Measurements from ENCODE around the gene MIOS. TPM values are rescaled to one million over a fixed set of nuclear protein-coding genes. Genes with fewer than 3 reads are reported as not detected.

MIOS gene
- total RNA-seq, 1 experiment from 2014 or later: 18.6 TPM

DNA sequence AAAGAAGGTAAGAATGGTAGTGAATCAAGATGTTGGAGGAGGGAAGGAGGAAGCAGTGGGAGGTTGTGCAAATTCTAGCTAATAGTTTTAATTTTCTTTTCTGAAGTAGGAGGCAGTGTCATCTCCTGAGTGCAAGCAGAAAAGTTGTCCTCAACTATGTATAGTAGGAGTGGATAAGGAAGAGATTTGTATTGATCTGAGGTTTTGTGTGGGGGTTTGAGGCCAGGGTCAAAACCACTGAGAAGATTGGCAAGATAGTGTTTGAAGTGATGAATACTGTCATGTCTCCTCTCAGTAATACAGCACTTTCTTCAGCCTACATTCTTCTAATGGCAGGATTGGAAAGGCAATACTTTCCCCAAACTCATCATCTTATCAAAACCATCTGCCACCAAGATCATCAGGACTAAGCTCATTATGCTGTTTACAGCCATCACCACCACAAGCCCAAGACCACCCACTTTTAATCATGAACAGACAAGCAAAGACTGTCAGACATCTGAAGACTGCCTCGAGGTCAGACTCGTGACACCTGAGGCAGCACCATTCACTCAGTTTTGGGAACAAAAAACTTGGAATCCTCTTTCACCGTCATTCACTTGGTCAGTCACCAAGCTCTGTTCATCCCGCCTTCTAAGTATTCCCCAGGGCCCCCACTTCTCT, 1.5 kb upstream of the MIOS start:
- peak overlapping the region; percentile 95 for H3K27ac ChIP-seq (ENCODE audit: low read length)
- H3K9me2 ChIP-seq (replicated peaks; ENCODE audit: low read length): no peaks in the 10 kb centered on the region
- no peaks in the 10 kb centered on the region for H3K9me3 ChIP-seq (ENCODE audit: low read length)
- BruUV-seq (replicated peaks): no TSS peak
- peaks cover 30% of the 10 kb centered on the region for H3K79me2 ChIP-seq (ENCODE audit: low read length)
- ChIA-PET POLR2A (ENCODE audit: unreplicated experiment) (no interaction called here), CTCF (no interaction called here)
- no peak for TF ChIP-seq EZH2phosphoT487 (IDR thresholded peaks at IDR 0.05; ENCODE audit: borderline replicate concordance, low read length)
- TF ChIP-seq, protein P1, sequence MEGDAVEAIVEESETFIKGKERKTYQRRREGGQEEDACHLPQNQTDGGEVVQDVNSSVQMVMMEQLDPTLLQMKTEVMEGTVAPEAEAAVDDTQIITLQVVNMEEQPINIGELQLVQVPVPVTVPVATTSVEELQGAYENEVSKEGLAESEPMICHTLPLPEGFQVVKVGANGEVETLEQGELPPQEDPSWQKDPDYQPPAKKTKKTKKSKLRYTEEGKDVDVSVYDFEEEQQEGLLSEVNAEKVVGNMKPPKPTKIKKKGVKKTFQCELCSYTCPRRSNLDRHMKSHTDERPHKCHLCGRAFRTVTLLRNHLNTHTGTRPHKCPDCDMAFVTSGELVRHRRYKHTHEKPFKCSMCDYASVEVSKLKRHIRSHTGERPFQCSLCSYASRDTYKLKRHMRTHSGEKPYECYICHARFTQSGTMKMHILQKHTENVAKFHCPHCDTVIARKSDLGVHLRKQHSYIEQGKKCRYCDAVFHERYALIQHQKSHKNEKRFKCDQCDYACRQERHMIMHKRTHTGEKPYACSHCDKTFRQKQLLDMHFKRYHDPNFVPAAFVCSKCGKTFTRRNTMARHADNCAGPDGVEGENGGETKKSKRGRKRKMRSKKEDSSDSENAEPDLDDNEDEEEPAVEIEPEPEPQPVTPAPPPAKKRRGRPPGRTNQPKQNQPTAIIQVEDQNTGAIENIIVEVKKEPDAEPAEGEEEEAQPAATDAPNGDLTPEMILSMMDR (conservative IDR thresholded peaks at IDR 0.05; ENCODE audit: low read depth, low read length): no peak
- no peak for TF ChIP-seq EZH2 (IDR thresholded peaks at IDR 0.05; ENCODE audit: low read length, unreplicated experiment)
- peak overlapping the region; percentile 97 for H3K4me2 ChIP-seq (ENCODE audit: low read length)
- no peak for DNase-seq
- H3F3A ChIP-seq (ENCODE audit: low read length, unreplicated experiment): peaks cover 6% of the 10 kb centered on the region
- no peaks in the 10 kb centered on the region for H3K27me3 ChIP-seq (ENCODE audit: low read length)
- peak overlapping the region; percentile 86; the same call in 1 of the 2 replicates for H3K4me3 ChIP-seq (ENCODE audit: low read length)
- no peak for ATAC-seq
- H3K36me3 ChIP-seq (ENCODE audit: low read depth, low read length): no peaks in the 10 kb centered on the region
- intact Hi-C loops (cut with micrococcal nuclease): no loop called here
- H4K20me1 ChIP-seq (ENCODE audit: low read length): no peaks in the 10 kb centered on the region
- H2AFZ ChIP-seq (ENCODE audit: low read length): no peak overlapping the region
- peaks cover 57% of the 10 kb centered on the region for H3K4me1 ChIP-seq (ENCODE audit: insufficient read depth, low read length)
- no peak overlapping the region for H3K9ac ChIP-seq (ENCODE audit: low read length)

DNA sequence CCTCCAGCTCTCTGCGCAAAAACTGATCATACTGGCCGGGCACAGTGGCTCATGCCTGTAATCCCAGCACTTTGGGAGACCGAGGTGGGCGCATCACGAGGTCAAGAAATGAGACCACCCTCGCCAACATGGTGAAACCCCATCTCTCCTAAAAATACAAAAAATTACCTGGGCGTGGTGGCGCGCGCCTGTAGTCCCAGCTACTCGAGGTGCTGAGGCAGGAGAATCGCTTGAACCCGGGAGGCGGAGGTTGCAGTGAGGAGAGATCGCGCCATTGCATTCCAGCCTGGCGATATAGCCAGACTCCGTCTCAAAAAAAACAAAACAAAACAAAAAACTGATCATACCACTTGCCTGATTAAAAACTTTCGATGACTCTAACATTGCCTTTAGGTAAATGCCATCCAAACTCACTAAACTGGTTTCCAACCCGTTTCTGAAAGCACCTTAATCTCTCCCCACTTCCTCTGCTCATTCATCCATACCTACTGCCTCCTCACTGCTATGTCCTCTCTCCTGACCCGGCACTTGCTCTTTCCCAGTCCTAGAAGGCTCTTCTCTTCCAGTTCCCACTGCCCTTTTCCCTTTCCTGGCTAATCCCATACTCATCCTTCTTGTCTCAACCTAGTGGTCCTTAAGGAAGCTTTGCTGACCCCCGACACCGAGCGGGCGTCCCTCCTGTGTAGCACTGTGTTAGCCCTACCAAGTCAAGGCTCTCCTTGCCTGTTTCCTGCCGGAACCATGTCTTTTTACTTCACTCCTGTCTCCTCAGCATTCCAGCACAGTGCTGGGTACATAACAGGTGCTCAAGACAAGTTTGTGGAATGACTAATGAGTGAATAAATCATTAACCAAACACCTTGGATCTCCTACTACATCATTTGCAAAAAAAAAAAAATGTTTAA, 686 bp upstream of the MIOS start:
- intact Hi-C loops (cut with micrococcal nuclease): loop anchor here (2.0 kb wide), 1 partner anchor 75 kb away; the partner anchor contains the start of gene UMAD1
- BruUV-seq (replicated peaks): TSS peak; percentile 37

More for the DNA sequence above, 686 bp upstream of the MIOS start:
- no peaks in the 10 kb centered on the region for H4K20me1 ChIP-seq (ENCODE audit: low read length)
- DNase-seq (peak; percentile 90), ATAC-seq (peak; percentile 40)
- H3F3A ChIP-seq (ENCODE audit: low read length, unreplicated experiment): peaks cover 6% of the 10 kb centered on the region
- H3K9me3 ChIP-seq (ENCODE audit: low read length): no peaks in the 10 kb centered on the region
- no peaks in the 10 kb centered on the region for H3K9me2 ChIP-seq (replicated peaks; ENCODE audit: low read length)
- H3K27ac ChIP-seq (ENCODE audit: low read length): peak overlapping the region; percentile 95
- peaks cover 57% of the 10 kb centered on the region for H3K4me1 ChIP-seq (ENCODE audit: insufficient read depth, low read length)
- H3K79me2 ChIP-seq (ENCODE audit: low read length): peaks cover 38% of the 10 kb centered on the region
- peak overlapping the region; percentile 89 for H3K9ac ChIP-seq (ENCODE audit: low read length)
- ChIA-PET POLR2A (ENCODE audit: unreplicated experiment) (interaction anchor here (0.6 to 0.7 kb wide), 3 partner anchors 43 to 290 kb away, joined by 3 to 7 read pairs (median 4); no protein-coding TSS in a partner anchor), CTCF (no interaction called here)
- peak overlapping the region; percentile 91 for H2AFZ ChIP-seq (ENCODE audit: low read length)
- peak overlapping the region; percentile 97 for H3K4me2 ChIP-seq (ENCODE audit: low read length)
- H3K4me3 ChIP-seq (ENCODE audit: low read length): peak overlapping the region; percentile 86
- H3K36me3 ChIP-seq (ENCODE audit: low read depth, low read length): no peaks in the 10 kb centered on the region
- no peaks in the 10 kb centered on the region for H3K27me3 ChIP-seq (ENCODE audit: low read length)
- TF ChIP-seq, protein P1 (conservative IDR thresholded peaks at IDR 0.05; ENCODE audit: low read depth, low read length): no peak
- TF ChIP-seq EZH2 (IDR thresholded peaks at IDR 0.05; ENCODE audit: low read length, unreplicated experiment) (no peak), EZH2phosphoT487 (IDR thresholded peaks at IDR 0.05; ENCODE audit: borderline replicate concordance, low read length) (no peak)
